Measurements from ENCODE around the gene NAALADL2.
"Not testable (repeated sequence)": the region's sequence is repeated elsewhere in the genome, so short reads cannot be mapped to it uniquely, and the experiment has no call there.

The NAALADL2 gene

DNA sequence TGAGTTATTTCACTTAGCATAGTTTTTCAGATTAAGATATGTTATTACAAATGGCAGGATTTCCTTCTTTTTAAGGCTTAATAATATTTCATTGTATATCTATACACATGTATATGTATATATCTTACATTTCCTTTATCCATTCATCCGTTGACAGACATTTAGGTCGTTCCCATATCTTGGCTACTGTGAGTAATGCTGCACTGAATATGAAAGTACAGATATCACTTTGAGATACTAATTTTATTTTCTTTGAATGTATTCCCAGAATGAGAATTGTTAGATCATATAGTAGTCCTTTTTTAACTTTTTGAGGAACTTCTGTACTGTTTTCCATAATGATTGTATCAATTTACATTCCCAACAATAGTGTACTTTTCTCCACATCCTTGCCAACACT, 270.4 kb downstream of the NAALADL2 start:
- no peaks in the 10 kb centered on the region for H3K36me3 ChIP-seq (ENCODE audit: insufficient read depth, low read length)
- no peak overlapping the region for H3K9ac ChIP-seq (ENCODE audit: low read depth, low read length)
- no peaks in the 10 kb centered on the region for H3K4me1 ChIP-seq (ENCODE audit: insufficient read depth, low read length)
- no peaks in the 10 kb centered on the region for H3K9me3 ChIP-seq (ENCODE audit: control insufficient read depth, insufficient read depth, low read length)

DNA sequence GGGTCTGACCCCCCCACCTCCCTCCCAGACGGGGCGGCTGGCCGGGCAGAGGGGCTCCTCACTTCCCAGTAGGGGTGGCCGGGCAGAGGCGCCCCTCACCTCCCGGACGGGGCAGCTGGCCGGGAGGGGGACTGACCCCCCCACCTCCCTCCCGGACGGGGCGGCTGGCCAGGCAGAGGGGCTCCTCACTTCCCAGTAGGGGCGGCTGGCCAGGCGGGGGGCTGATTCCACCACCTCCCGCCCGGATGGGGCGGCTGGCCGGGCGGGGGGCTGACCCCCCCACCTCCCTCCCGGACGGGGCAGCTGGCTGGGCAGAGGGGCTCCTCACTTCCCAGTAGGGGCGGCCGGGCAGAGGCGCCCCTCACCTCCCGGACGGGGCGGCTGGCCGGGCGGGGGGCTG, 272.7 kb downstream of the NAALADL2 start:
- not testable (repeated sequence) for H3K4me1 ChIP-seq (ENCODE audit: insufficient read depth, low read length); H3K9ac ChIP-seq (ENCODE audit: low read depth, low read length); H3K9me3 ChIP-seq (ENCODE audit: control insufficient read depth, insufficient read depth, low read length); H3K36me3 ChIP-seq (ENCODE audit: insufficient read depth, low read length)

DNA sequence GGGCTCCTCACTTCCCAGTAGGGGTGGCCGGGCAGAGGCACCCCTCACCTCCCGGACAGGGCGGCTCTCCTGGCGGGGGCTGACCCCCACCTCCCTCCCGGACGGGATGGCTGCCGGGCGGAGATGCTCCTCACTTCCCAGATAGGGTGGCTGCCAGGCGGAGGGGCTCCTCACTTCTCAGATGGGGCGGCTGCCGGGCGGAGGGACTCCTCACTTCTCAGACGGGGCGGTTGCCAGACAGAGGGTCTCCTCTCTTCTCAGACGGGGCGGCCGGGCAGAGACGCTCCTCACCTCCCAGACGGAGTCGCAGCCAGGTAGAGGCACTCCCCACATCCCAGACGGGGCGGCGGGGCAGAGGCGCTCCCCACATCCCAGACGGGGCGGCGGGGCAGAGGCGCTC, 273.6 kb downstream of the NAALADL2 start:
- not testable (repeated sequence) for H3K4me1 ChIP-seq (ENCODE audit: insufficient read depth, low read length); H3K9ac ChIP-seq (ENCODE audit: low read depth, low read length); H3K9me3 ChIP-seq (ENCODE audit: control insufficient read depth, insufficient read depth, low read length); H3K36me3 ChIP-seq (ENCODE audit: insufficient read depth, low read length)

GRCh38 chr3:175144368-175144767, 285.2 kb downstream of the NAALADL2 start:
- Histone ChIP-seq H3K36me3 (ENCODE audit: insufficient read depth, low read length) (no peaks in the 10 kb centered on the region), H3K9me3 (ENCODE audit: control insufficient read depth, insufficient read depth, low read length) (no peaks in the 10 kb centered on the region), H3K4me1 (ENCODE audit: insufficient read depth, low read length) (no peaks in the 10 kb centered on the region)

DNA sequence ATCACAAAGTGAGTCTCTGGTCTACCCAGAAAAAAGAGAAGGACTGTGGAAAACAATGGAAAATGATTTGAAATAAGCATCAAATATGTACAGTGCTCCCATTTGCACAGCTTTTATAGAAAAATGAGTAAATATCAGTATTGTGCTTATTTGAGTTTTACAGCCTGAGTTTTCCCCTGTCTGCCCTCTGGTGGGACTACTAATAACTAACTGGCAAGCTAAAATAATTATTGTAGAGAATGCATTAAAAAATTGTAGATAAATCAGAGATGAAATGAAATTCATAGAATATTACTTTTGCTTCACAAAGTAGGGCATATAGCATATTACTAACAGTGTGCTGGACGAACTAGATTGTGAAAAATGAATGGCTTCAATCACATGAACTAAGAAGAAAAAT, 287.1 kb downstream of the NAALADL2 start:
- Histone ChIP-seq H3K9ac (ENCODE audit: low read depth, low read length) (no peak overlapping the region), H3K9me3 (ENCODE audit: control insufficient read depth, insufficient read depth, low read length) (no peaks in the 10 kb centered on the region), H3K4me1 (ENCODE audit: insufficient read depth, low read length) (peaks cover 6% of the 10 kb centered on the region; the same call in 1 of the 2 replicates), H3K36me3 (ENCODE audit: insufficient read depth, low read length) (no peaks in the 10 kb centered on the region)

More at GRCh38 chr3:175144368-175144767, 285.2 kb downstream of the NAALADL2 start:
- no peak overlapping the region for H3K9ac ChIP-seq (ENCODE audit: low read depth, low read length)

- Histone ChIP-seq H3K4me1 (ENCODE audit: insufficient read depth, low read length) (peaks cover 9% of the 10 kb centered on the region; the same call in 1 of the 2 replicates), H3K9ac (ENCODE audit: low read depth, low read length) (no peak overlapping the region), H3K9me3 (ENCODE audit: control insufficient read depth, insufficient read depth, low read length) (no peaks in the 10 kb centered on the region), H3K36me3 (ENCODE audit: insufficient read depth, low read length) (no peaks in the 10 kb centered on the region)
Observed at GRCh38 chr3:175149675-175150074, 290.5 kb downstream of the NAALADL2 start.

DNA sequence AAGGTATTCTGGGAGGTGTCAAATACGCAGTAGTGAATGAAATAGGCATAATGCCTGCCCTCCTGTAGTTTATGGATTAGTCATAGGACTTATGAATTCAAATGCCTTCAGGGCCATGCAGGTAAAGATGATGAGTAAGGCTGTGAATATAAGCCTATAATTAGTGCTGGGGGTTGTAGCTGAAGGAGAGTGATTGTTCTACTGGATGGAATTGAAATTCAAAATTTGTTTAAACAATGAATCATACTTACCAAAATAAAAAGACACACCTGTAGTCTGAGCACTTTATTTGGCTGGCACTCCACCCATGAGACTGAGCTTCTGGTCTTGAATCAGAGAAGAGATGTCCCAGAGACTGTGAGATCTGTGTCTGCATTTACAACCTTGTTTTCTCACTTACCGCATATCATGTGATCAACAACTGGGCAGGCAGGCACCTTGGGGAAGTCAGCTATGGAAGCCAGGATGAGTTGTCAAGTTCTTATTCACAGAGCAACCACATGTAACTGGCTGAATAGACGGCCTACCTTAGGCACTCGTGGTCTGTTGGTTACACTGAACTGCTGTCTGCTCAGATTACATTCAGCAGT, 291.8 kb downstream of the NAALADL2 start:
- Histone ChIP-seq H3K9ac (ENCODE audit: low read depth, low read length) (no peak overlapping the region), H3K4me1 (ENCODE audit: insufficient read depth, low read length) (peaks cover 9% of the 10 kb centered on the region; the same call in 1 of the 2 replicates), H3K36me3 (ENCODE audit: insufficient read depth, low read length) (no peaks in the 10 kb centered on the region), H3K9me3 (ENCODE audit: control insufficient read depth, insufficient read depth, low read length) (no peaks in the 10 kb centered on the region)

DNA sequence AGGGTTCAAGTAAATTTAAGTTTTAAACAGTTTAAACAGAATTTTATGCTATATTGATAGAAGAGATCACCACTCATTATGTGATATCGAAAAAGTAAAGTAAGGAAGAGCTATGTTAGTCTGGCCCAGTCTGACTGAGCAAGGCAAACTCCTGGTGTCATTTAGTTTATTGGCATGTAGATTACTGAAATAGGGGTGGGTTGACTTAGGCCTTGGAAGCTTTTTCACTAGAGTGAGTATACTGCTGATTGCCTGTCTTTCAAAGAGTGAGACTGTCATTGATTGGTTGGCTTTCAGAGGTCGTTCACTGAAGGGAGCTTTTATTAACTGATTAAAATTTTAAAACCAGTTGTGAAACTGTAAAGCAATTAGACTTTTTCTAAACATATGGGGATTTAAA, 294.5 kb downstream of the NAALADL2 start:
- H3K9ac ChIP-seq (ENCODE audit: low read depth, low read length), result no peak overlapping the region
- peaks cover 15% of the 10 kb centered on the region; the same call in 1 of the 2 replicates for H3K4me1 ChIP-seq (ENCODE audit: insufficient read depth, low read length)
- no peaks in the 10 kb centered on the region for H3K36me3 ChIP-seq (ENCODE audit: insufficient read depth, low read length)
- H3K9me3 ChIP-seq (ENCODE audit: control insufficient read depth, insufficient read depth, low read length), result no peaks in the 10 kb centered on the region

DNA sequence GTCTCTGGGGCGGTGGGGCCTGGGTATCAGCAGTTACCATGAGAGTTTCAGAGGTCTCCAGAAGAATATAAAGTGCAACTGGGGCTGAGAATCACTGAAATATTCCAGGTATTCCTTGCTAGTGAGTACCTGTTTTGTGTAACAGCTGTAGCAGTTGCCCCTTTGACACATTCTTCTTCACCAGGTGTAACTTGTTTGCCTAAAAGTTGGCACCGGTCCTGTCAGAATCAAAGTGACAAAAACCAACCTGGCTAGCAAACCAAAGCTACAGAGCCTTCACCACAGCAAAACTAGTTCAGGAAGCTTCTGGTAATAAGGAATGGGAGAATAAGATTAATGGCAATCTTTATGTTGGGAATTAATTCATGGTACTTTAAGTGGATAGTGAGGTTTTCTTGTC, 296.0 kb downstream of the NAALADL2 start:
- Histone ChIP-seq H3K9me3 (ENCODE audit: control insufficient read depth, insufficient read depth, low read length) (no peaks in the 10 kb centered on the region), H3K36me3 (ENCODE audit: insufficient read depth, low read length) (no peaks in the 10 kb centered on the region), H3K4me1 (ENCODE audit: insufficient read depth, low read length) (peaks cover 15% of the 10 kb centered on the region; the same call in 1 of the 2 replicates), H3K9ac (ENCODE audit: low read depth, low read length) (no peak overlapping the region)

- H3K9me3 ChIP-seq (ENCODE audit: control insufficient read depth, insufficient read depth, low read length), result no peaks in the 10 kb centered on the region
- H3K9ac ChIP-seq (ENCODE audit: low read depth, low read length), result no peak overlapping the region
- H3K4me1 ChIP-seq (ENCODE audit: insufficient read depth, low read length), result 0 out of 2 replicates have a peak, but pooled peaks cover 6% of the 10 kb centered on the region
- no peaks in the 10 kb centered on the region for H3K36me3 ChIP-seq (ENCODE audit: insufficient read depth, low read length)
Observed at GRCh38 chr3:175159202-175159601, 300.1 kb downstream of the NAALADL2 start.

- Histone ChIP-seq H3K4me1 (ENCODE audit: insufficient read depth, low read length) (0 out of 2 replicates have a peak, but pooled peaks cover 6% of the 10 kb centered on the region), H3K36me3 (ENCODE audit: insufficient read depth, low read length) (no peaks in the 10 kb centered on the region), H3K9me3 (ENCODE audit: control insufficient read depth, insufficient read depth, low read length) (no peaks in the 10 kb centered on the region), H3K9ac (ENCODE audit: low read depth, low read length) (no peak overlapping the region)
Observed at GRCh38 chr3:175161291-175161690, 302.2 kb downstream of the NAALADL2 start.

DNA sequence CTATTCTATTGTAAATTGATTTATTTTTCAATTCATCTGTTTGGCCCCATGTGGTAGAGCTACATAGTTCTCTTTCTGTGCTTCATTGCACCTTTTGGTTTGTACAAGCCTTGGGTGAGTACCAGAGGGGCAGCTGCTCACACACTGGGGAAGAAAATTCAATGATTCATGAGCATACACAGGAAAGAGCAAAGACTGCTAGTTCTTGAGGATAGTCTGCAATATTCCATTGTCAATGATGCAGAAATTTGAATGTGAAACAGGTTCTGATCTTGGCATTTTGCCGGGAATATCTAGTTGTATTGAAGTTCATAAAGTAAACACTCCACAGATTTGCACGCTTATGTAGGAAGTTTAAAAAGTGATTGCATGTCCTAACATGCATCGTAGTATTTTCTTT, 304.6 kb downstream of the NAALADL2 start:
- no peaks in the 10 kb centered on the region for H3K9me3 ChIP-seq (ENCODE audit: control insufficient read depth, insufficient read depth, low read length)
- no peaks in the 10 kb centered on the region for H3K36me3 ChIP-seq (ENCODE audit: insufficient read depth, low read length)
- H3K9ac ChIP-seq (ENCODE audit: low read depth, low read length), result no peak overlapping the region
- H3K4me1 ChIP-seq (ENCODE audit: insufficient read depth, low read length), result no peaks in the 10 kb centered on the region

- not testable (repeated sequence) for H3K36me3 ChIP-seq (ENCODE audit: insufficient read depth, low read length); H3K4me1 ChIP-seq (ENCODE audit: insufficient read depth, low read length); H3K9ac ChIP-seq (ENCODE audit: low read depth, low read length); H3K9me3 ChIP-seq (ENCODE audit: control insufficient read depth, insufficient read depth, low read length)
Observed at GRCh38 chr3:175173117-175173516, 314.0 kb downstream of the NAALADL2 start.

GRCh38 chr3:175176556-175176955, 317.4 kb downstream of the NAALADL2 start:
- Histone ChIP-seq H3K4me1 (ENCODE audit: insufficient read depth, low read length) (no peaks in the 10 kb centered on the region; the same call in 1 of the 2 replicates), H3K36me3 (ENCODE audit: insufficient read depth, low read length) (no peaks in the 10 kb centered on the region), H3K9ac (ENCODE audit: low read depth, low read length) (no peak overlapping the region), H3K9me3 (ENCODE audit: control insufficient read depth, insufficient read depth, low read length) (no peaks in the 10 kb centered on the region)

- H3K9me3 ChIP-seq (ENCODE audit: control insufficient read depth, insufficient read depth, low read length), result no peaks in the 10 kb centered on the region
- no peaks in the 10 kb centered on the region; the same call in 1 of the 2 replicates for H3K4me1 ChIP-seq (ENCODE audit: insufficient read depth, low read length)
- H3K9ac ChIP-seq (ENCODE audit: low read depth, low read length), result no peak overlapping the region
- no peaks in the 10 kb centered on the region for H3K36me3 ChIP-seq (ENCODE audit: insufficient read depth, low read length)
Observed at GRCh38 chr3:175179055-175179454, 319.9 kb downstream of the NAALADL2 start.
